Measurements from ENCODE around the gene CPTP.

The CPTP gene

DNA sequence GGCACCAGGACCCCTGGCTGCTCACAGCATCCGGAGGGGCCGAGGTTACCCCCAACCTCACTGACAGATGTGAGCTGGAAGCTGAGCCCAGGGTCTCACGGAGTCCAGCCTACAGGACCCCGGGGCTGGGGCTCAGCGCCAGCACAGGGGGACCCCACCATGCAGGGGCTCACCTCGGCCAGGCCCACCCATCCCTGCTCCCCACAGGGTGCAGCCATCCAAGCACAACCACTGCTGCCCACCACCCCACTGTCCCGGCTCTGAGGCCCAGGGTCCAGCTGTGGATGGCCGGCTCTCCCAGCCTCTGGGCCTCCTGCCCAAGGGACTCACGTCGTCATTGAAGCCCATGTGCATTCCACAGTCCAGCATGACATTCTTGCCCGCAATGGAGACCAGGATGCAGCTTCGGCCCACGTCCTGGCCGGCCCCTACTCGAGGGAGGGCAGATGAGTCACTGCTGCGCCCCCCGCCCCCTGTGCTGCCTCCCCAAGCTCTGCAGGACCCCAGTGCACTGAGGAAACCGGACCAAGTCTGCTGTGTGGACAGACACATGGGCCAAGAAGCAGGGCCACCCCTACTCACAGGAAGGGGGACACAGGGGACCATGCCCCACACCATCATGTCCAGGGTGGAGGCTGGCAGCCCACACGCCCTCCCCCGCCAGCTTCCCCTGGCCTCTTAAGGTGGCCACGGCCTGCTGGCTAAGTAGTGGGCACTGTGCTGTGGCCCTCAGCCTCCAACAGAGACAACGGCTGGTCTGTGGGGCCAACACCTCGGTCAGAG, 3.7 kb upstream of the CPTP start:
- DNase-seq = no peak

- DNase-seq = no peak
Measured at GRCh38 chr1:1321477-1321876, 3.1 kb upstream of the CPTP start.

DNA sequence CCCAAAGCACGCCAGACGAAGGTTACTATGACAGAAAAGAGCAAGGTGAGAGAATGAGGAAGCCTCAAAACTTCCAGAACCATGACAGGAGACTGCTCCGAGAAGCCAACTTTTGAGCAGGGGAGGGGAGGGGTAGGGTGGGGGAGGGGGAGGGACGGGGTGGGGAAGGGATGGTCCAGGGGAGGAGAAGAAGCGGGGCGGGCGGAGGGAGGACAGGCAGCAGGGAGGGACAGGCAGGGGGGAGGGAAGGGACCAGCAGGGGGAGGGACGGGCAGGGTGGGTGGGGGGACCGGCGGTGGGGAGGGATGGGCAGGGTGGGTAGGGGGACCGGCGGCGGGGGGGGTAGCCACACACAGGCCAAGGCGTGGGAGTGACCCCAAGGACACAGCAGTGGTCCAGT, 2.2 kb upstream of the CPTP start:
- DNase-seq = no peak

DNA sequence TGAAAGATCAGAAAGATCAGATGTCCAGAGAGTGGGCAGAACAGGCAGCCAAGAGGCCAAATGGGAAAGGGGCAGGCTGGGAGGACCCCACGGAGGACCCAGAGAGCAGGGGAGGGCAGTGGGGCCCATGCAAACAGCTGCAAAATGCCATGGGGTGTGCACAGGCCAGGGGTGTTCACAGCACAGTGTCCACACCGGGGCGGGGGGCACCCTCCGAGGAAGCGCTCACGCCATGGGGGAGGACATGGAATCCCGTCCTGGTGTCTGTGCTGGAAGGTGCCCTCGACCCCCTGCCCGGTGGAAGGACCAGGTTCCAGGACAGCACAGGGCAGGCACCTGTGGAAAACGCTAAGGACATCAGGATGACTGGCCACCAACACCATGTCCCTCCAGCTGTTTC, 1.6 kb upstream of the CPTP start:
- DNase-seq = no peak

GRCh38 chr1:1324084-1324523, 498 bp upstream of the CPTP start:
- DNase-seq = no peak

DNA sequence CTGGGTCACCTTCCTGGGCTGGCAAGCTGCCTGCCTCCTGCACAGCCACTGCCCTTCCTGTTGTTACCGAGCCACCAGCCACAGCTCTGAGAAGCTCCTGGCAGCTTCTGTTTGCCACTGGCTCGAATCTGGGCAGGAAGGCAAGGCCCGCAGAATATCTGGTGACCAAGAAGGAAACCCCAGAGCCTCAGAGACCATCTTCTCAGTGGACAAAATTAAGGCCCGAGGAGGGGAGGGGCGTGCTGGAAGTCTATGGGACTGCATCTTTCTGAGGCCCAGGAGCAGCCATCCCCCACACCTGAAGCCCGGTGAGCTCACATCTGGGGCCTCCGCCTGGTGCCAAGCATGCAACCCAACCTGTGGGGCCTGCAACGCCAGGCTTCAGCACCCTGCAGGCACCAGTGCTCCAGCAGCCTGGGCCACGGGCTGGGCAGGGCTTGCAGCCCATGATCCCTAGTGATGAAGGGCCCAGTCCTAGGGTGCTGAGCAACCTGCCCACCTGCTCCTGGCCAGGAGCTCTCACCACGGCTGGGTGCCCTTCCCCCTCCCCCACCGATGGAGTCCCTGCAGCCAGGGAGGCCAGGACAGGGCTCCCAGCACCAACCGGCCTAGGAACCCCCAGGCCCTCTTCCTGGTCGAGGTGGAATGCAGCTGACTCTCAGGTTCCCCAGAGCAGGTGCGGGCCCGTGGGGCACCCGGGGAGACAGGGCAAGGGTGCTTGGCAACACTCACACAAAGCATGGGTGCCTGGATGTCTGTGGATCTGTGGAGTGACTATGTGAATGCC, 879 bp downstream of the CPTP start:
- no peak for DNase-seq

DNA sequence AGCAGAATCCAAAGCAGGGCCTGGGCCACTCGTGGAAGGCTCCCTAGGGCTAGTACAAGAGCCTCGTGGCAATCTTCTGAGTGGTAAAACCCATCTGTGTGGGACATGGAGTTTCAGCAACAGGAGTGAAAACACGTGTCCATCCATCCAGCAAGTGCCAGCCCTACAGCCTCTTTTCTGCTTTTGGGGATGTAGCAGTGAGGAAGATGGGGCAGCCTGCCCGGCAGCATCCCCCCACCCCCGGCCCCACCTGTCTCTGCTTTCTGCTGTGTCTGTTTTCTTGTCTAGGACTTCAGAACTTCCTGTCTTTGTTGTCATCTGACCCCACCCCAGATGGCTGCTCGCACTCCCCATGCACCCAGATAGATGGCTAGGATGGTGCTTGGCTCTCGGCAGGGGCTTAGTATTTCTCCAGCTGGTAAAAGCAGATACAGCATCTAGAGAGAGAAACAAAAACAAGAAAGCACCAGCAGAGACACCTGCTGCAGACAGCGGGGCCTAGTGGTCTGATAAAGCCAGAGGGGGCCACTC, 1.5 kb downstream of the CPTP start:
- DNase-seq = no peak

DNA sequence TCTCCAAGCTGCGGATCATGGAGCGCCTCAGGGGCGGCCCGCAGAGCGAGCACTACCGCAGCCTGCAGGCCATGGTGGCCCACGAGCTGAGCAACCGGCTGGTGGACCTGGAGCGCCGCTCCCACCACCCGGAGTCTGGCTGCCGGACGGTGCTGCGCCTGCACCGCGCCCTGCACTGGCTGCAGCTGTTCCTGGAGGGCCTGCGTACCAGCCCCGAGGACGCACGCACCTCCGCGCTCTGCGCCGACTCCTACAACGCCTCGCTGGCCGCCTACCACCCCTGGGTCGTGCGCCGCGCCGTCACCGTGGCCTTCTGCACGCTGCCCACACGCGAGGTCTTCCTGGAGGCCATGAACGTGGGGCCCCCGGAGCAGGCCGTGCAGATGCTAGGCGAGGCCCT, 2.7 kb downstream of the CPTP start:
- no peak for DNase-seq

DNA sequence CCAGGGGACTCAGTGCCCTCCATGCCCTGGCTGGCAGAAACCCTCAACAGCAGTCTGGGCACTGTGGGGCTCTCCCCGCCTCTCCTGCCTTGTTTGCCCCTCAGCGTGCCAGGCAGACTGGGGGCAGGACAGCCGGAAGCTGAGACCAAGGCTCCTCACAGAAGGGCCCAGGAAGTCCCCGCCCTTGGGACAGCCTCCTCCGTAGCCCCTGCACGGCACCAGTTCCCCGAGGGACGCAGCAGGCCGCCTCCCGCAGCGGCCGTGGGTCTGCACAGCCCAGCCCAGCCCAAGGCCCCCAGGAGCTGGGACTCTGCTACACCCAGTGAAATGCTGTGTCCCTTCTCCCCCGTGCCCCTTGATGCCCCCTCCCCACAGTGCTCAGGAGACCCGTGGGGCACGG, 3.7 kb downstream of the CPTP start:
- DNase-seq = no peak

- DNase-seq = no peak
Measured at GRCh38 chr1:1329304-1330210, 5.0 kb downstream of the CPTP start.

DNA sequence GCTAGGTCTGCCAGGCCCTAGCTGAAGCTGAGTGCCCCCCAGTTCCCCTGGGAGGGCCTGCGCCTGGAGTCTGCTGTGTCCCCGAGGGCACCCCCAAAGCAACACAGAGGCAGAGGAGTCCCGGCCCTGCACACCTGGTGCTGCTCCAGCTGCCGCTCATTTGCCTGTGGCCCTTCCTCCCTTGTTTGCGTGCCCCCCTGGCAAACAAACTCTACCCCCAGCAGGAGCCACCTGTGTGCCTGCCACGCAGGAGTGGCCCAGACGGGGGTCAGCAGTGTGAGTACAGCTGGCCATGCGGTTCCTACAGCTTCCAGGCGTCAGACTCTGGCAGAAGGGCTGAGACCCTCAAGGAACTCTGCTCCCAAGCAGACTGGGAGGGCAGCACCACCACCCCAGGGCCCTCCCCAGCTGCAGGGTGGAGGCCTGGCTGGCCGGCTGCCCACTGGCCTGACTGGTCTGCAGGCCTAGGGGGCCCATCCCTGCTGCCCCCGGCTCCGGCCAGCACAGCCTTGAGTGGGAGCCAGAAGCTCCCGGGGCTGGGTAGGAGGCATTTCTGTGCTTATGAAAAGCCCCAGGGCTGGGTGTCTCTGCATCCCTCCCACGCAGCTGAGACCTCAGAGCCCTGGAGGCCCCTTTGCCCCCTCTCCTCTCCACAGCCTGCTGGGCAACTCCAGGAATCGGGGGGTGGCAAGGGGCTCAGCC, 5.9 kb downstream of the CPTP start:
- DNase-seq = no peak

DNA sequence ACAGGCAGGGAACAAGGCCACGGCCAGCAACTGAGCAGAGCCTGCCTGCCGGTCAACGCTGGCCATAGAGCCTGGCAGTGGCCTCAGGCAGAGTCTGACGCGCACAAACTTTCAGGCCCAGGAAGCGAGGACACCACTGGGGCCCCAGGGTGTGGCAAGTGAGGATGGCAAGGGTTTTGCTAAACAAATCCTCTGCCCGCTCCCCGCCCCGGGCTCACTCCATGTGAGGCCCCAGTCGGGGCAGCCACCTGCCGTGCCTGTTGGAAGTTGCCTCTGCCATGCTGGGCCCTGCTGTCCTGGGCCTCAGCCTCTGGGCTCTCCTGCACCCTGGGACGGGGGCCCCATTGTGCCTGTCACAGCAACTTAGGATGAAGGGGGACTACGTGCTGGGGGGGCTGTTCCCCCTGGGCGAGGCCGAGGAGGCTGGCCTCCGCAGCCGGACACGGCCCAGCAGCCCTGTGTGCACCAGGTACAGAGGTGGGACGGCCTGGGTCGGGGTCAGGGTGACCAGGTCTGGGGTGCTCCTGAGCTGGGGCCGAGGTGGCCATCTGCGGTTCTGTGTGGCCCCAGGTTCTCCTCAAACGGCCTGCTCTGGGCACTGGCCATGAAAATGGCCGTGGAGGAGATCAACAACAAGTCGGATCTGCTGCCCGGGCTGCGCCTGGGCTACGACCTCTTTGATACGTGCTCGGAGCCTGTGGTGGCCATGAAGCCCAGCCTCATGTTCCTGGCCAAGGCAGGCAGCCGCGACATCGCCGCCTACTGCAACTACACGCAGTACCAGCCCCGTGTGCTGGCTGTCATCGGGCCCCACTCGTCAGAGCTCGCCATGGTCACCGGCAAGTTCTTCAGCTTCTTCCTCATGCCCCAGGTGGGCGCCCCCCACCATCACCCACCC, 6.7 kb downstream of the CPTP start, which contains the start of gene TAS1R3:
Gene TAS1R3, plus strand, starts transcription at position 213 of the 898 bp plus-strand sequence. Its CDS starts 66 bp downstream, at position 279.
- no peak for DNase-seq

GRCh38 chr1:1332031-1332755, 7.6 kb downstream of the CPTP start:
- DNase-seq = no peak

GRCh38 chr1:1332774-1333480, 8.3 kb downstream of the CPTP start:
- DNase-seq = no peak

- no peak for DNase-seq
Measured at GRCh38 chr1:1333551-1334241, 9.1 kb downstream of the CPTP start.

- no peak for DNase-seq
Measured at GRCh38 chr1:1334835-1335234, 10.2 kb downstream of the CPTP start.

DNA sequence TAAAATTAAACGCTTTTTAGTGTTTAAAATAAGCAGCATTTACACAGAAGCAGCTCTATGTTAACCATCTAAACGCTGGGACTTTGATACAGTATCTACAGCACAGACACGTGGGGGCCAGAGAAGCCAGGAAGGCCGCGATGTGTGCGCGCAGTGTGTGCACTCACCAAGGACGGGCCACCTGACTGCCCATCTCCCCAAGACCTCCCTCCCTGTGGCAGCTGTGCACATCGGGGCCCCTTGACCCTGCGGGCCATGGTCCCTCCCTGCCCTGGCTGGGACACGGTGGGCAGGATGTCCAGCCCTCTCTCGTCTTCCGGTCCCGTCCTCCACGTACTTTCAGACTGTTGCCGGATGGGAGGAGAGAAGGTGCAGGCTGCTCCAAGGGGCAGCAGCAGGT, 10.7 kb downstream of the CPTP start:
- DNase-seq = no peak

- DNase-seq = no peak
Measured at GRCh38 chr1:1335792-1336248, 11.2 kb downstream of the CPTP start.

- no peak for DNase-seq
Measured at GRCh38 chr1:1336446-1336845, 11.8 kb downstream of the CPTP start.
